Activated CD8-positive, alpha-beta memory T cell treated with anti-CD3 and anti-CD28 coated beads, Interleukin-2, amount 50 U/mL, for 48 hours (primary cell): ENCODE results near the gene SCG2.

Experiments used
- DNase-seq: peaks from one replicate; pipeline ENCODE4 v3.0.0-alpha.2; 2020

The SCG2 gene

DNA sequence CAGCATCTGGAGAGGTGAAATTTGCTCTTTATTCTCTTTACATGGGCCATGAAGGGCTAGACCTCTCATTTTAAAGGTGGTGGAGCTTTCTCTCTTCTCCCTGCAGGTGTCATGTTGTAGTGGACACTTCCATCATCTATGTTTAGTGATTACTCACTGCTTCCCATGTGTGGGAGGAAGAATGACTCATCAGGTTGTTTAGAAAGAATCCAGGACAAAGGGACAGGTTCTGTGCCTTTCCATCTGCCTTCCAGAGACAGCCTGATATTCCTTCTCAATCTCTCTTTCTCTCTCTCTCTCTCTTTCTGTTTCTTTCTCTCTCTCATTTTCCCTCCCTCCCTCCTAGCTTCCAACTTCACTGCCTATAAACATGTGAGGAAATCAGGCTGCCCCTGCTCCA, 38.7 kb downstream of the SCG2 start:
- no peak for DNase-seq

DNA sequence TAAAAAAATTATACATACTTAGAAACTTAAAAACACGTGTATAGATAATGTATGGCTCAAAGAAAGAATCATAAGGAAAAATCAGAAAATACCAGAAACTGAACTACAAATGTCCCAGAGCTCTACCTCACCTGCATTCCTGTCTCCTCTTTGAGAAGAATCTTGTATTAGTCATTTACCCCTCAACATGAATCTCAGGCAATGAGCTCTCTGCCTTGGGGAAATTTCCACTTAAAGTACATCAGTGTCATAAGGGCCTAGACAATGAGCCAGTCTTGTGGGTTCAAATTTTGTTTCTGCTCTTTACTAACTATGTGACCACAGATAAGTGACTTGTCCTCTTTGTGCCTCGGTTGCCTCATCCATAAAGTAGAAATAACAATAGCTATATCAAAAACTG, 40.1 kb downstream of the SCG2 start:
- DNase-seq: no peak

GRCh38 chr2:223560749-223561435, 41.3 kb downstream of the SCG2 start:
- no peak for DNase-seq

DNA sequence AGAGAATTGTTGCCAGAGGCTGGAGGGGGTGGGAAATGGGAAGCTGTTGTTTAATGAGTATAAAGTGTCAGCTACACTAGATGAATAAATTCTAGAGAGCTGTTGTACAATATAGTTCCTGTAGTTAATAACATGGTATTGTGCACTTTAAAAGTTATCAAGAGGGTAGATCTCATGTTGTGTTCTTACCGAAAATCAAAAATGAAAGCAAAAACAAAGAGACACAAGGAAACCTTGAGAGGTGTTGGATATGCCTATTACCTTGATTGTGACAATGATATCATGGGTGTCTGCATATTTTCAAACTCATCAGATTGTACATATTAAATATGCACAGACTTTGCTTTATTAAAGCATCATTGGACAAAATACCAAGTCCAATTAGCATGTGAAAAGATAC, 43.2 kb downstream of the SCG2 start:
- DNase-seq: no peak

DNA sequence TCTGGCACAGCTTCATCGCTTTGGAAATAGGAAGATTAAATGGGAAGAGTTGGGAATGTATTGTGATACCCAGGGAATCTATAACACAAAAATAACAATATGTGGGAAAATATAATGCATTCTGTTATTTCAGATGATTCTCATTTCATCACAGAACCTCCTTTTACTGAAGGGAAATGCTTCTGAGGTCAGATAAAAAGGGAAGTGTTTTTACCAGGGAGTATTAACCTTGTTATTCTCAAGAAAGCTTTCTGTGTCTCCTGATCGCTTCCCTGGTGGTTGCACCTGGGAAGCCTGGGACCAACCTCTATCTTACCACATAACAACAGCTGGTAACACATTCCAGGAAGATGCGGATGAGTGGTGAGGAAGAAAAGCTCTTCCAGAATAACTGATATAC, 47.2 kb downstream of the SCG2 start:
- DNase-seq: no peak

DNA sequence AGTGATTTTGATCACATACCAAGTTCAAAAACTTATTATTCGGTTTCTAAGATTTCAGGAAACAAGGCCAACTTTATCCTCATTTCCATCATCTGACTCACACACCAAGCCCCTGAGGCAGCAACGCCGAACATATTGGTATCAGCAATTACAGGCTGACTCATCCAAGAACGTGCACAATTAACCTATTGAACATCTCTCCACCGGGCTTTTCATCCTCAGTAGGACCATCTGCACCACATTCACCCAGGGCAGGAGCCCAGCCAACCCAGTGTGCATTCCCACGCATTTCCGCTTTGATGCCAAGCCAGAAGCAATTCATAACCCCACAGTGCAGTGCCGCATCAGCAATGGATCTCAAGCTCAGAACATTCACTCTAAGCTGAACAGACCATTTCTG, 52.9 kb downstream of the SCG2 start:
- DNase-seq: no peak

DNA sequence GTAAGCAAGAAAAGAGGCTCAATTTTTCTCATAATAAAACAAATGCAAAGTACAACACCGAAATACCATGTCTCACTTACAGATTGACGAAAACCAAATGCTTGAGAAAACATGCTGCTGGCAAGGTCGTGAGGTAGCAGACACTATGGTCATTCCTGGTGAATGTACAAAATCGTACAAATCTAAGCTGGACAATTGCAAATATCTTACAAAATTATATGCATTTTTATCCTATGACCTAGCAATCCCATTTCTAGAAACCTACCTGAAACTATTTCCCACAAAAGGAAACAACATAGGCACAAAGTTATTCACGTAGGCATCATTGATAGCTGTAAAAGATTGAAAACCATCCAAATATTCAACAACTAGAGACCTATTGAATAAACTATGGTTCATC, 54.0 kb downstream of the SCG2 start:
- no peak for DNase-seq
